Spleen (tissue), 7 donors: ENCODE measurements around the gene SLC46A1.

Experiments
- POLR2AphosphoS5 ChIP-seq, 3 donors: sonication (generic); formaldehyde crosslinking; IDR thresholded peaks; one replicate each; pipeline ENCODE4 v1.5.1; 2017; ENCODE audit warnings: antibody characterized with exemption in 3 of 3
- TF ChIP-seq, protein P1 (sequence below), 11 experiments: fragments of 200-600 bp in 7 of 11; fragments of 450-650 bp in 4 of 11; sonication (generic) in 4 of 11; IDR thresholded peaks in 8 of 11; conservative IDR thresholded peaks in 3 of 11; 1 replicate in 7 of 11; 2 replicates in 4 of 11; pipeline versions ENCODE4 v1.4.0 to v1.8.0; 2016 to 2021; ENCODE audit warnings: antibody characterized with exemption in 11 of 11, inconsistent platforms in 4 of 11, mild to moderate bottlenecking in 1 of 11
- donor health status: DM: no; HTN: no; CAD: no; lungs with moderate emphysema.
- donor health status: DM: no; HTN: no; CAD: no.
- donor health status: DM: no; HTN: no; CAD: no.

DNA sequence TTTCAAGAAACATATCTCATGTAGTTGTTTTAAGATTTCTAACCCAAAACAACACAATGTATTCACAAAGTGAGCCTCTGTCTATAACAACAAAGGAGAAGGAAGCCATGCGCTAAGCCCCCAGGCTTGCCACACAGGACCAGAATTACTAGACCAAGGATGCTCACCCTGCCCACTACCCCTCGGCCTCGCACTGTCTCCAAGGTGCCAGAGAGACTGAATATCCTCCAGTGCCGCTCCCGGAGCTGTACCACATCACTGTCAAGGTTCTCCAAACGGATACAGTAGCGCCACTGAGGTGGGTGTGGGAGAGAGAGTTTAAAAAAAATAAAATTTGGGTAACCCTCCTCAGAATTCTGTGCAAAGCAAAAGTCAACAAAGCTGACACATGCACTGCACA, 55.7 kb downstream of the SLC46A1 start:
- TF ChIP-seq, protein P1, sequence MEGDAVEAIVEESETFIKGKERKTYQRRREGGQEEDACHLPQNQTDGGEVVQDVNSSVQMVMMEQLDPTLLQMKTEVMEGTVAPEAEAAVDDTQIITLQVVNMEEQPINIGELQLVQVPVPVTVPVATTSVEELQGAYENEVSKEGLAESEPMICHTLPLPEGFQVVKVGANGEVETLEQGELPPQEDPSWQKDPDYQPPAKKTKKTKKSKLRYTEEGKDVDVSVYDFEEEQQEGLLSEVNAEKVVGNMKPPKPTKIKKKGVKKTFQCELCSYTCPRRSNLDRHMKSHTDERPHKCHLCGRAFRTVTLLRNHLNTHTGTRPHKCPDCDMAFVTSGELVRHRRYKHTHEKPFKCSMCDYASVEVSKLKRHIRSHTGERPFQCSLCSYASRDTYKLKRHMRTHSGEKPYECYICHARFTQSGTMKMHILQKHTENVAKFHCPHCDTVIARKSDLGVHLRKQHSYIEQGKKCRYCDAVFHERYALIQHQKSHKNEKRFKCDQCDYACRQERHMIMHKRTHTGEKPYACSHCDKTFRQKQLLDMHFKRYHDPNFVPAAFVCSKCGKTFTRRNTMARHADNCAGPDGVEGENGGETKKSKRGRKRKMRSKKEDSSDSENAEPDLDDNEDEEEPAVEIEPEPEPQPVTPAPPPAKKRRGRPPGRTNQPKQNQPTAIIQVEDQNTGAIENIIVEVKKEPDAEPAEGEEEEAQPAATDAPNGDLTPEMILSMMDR (IDR thresholded peaks at IDR 0.05 in 8 of 11, conservative IDR thresholded peaks at IDR 0.05 in 3 of 11) = no peak
- TF ChIP-seq POLR2AphosphoS5 (IDR thresholded peaks at IDR 0.05) = peak in 1 of 3 donors; percentile 22
